Right renal cortex interstitium (tissue), 3 donors: ENCODE data around the gene FSCN2. TPM values are rescaled to one million over a fixed set of nuclear protein-coding genes. Genes with fewer than 3 reads are reported as not detected.

ENCODE experiments used
- DNase-seq, 3 donors: peaks; one replicate each; pipeline ENCODE4 v3.0.0-alpha.2; 2013; ENCODE audit warnings: low read depth in 3 of 3, low spot score in 2 of 3
- polyA plus RNA-seq, 3 donors: library from polyadenylated mRNA; unstranded; fragments of 120-200 nt; gene quantifications; one replicate each; pipeline ENCODE4 v1.2.1, GENCODE V29; 2013; ENCODE audit not compliant: insufficient read length in 3 of 3

Gene FSCN2
- polyA plus RNA-seq, 3 donors, result 1.00 to 1.2 (median 1.1) TPM

GRCh38 chr17:81489998-81490992, 37.9 kb upstream of the FSCN2 start:
- DNase-seq, result no peak

GRCh38 chr17:81491181-81491581, 37.0 kb upstream of the FSCN2 start:
- DNase-seq, result no peak

- no peak for DNase-seq
These were observed 36.4 kb upstream of the FSCN2 start for GRCh38 chr17:81491761-81492160.

DNA sequence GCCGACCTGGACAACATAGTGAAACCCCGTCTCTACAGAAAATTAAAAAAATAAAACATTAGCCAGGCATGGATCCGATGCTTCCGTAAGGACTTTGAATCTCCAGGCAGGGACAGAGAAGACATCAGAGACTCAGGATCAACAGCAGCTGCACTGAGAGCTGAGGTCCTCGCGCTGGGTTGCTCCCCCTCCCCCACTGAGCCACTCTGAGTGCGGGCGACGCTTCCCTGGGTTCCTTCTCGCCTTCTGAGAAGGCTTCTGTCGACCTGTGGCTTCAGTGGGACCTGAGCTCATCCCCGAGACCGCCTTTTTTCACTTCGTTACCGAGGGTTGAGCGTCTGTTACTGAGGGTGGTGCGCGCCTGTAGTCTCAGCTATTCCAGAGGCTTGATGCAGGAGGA, 36.0 kb upstream of the FSCN2 start:
- no peak for DNase-seq

DNA sequence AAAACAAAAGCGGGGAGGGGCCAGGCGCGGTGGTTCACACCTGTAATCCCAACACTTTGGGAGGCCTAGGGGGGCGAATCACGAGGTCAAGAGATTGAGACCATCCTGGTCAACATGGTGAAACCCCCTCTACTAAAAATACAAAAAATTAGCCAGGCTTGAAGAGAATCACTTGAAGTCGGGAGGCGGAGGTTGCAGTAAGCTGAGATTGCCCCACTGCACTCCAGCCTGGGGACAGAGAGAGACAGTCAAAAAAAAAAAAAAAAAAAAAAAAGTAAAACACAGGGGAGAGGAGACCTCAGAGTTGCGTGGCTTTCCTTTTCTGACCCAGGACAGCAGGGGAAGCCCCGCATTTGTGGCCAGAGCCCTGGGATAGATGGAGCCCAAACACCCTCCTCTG, 35.5 kb upstream of the FSCN2 start:
- DNase-seq, result no peak

DNA sequence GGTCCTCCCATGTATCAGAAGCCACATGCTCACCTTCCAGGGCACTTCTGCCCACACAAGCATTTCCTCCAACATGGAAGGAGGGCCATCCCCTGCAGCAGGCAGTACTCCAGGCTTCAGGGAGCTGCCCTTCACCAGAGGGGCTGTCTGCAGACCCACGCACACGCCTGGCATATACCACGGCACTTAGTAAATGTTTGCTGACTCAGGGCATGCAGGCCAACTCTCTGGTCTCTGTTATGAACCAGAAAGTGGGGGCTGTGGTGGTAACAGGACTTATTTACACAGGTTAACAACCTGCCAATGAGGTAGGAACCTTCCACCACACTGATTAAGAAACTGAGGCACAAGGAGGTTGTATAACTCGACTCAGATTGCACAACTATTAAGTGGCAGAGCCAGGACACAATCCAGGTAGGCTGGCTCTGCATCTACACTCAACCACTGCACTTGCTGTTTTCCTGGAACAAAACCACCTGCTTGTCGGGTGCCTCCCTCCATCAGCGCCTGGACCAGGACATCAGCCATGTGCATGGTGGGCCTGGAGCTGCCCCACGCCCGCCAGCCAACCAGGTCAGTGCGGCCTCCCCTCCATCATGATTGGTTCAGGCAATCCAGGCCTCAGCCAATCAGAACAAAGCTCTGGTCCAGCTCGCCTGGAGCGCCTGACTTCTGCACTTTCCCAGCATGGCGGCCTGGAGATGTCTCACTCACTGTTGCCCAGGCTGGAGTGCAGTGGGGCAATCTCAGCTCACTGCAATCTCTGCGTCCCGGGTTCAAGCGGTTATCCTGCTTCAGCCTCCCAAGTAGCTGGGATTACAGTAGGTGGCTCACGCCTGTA, 34.8 kb upstream of the FSCN2 start:
- no peak for DNase-seq

DNA sequence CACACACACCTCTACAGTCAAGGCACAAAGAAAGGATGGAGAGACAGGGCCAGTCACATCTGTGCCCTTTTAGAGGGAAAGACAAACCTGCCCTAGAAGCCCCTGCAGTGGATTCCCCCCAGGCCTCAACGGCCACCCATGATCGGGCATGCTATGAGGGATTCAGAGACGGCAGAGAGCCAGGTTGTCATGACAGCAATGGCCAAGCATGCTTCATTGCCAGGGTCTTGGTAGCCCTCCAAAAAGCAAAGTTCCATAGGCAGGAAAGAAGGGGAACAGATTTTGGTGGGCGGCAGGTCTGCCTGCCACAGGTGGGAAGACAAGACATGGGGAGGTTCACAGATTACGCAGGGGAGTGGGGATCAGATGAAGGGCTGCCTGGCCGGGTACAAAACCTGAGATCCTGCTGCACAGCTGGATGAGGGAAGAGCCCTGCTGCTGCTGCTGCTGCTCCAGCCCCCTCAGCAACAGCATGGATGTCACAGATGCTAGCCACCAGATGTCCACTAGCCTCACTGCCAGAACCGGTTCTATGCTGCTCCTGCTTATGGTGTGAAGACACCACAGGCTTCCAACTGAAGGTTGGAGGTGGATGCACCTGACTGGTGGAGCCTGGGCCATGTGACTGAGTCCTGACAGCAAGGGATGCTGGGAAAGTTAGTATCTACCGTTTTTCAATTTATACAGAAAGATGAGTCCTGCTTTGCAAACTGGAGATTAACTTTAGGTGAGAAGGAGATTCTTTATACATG, 33.4 kb upstream of the FSCN2 start:
- no peak for DNase-seq

DNA sequence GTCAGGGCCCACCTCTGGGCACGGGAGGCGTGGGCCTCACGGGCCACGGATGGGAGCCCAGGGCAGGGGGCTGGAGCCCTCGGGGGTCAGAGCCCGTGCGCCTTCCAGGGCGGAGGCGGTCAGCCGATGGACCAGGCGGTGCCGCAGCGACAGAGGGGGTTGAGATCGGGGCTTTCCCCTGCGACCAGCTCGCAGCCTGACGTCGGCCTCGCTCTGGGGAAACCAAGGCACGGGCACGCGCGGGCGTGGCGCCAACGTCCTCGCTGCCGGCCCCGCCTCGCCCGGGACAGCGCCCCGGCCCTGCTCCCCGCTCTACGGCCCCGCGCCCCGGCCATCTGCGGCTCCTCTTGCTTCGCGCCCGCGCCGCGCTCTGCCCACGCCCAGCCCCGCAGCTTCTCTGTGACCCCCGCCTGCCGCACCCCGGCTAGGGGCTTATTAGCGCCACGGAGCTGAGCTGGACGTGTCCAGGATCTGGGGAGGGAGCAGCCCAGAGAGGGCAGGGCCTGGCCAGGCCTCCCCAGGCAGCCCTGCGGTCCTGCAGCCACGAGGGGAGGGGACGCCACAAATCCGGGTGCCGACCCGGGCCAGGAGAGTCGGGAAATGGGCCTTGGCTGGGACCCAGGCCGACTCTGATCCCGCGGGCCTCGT, 29.1 kb upstream of the FSCN2 start:
- DNase-seq, result no peak

GRCh38 chr17:81499601-81499970, 28.6 kb upstream of the FSCN2 start:
- DNase-seq, result no peak

GRCh38 chr17:81500047-81500446, 28.1 kb upstream of the FSCN2 start:
- DNase-seq, result no peak

DNA sequence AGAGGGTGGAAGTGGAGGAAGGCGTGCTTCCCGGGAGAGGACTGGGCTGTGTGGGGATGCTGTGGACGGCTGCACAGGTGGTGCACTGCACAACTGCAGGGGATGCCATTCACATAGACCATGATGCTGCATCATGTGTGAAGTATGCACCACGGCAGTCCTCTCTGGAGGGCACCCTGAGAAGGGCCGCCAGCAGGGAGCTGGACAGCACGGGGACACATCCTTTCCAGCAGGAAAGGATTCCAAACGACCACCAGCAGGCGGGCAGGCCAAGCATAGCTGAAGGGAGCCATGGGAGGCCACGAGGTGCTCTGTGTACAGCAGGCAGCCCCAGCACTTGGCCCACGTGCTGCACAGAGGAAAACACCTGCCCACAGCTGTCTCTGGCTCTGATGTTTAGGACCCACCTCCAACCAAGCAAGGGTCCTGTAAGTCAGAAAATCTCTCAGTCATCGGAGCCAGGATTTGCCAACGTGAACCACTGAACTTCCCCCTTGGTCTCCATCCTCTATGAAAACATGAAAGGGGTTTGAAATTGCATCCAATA, 25.6 kb upstream of the FSCN2 start:
- DNase-seq, result no peak

GRCh38 chr17:81503619-81504018, 24.6 kb upstream of the FSCN2 start:
- no peak for DNase-seq

GRCh38 chr17:81508639-81509206, 19.5 kb upstream of the FSCN2 start:
- no peak for DNase-seq

DNA sequence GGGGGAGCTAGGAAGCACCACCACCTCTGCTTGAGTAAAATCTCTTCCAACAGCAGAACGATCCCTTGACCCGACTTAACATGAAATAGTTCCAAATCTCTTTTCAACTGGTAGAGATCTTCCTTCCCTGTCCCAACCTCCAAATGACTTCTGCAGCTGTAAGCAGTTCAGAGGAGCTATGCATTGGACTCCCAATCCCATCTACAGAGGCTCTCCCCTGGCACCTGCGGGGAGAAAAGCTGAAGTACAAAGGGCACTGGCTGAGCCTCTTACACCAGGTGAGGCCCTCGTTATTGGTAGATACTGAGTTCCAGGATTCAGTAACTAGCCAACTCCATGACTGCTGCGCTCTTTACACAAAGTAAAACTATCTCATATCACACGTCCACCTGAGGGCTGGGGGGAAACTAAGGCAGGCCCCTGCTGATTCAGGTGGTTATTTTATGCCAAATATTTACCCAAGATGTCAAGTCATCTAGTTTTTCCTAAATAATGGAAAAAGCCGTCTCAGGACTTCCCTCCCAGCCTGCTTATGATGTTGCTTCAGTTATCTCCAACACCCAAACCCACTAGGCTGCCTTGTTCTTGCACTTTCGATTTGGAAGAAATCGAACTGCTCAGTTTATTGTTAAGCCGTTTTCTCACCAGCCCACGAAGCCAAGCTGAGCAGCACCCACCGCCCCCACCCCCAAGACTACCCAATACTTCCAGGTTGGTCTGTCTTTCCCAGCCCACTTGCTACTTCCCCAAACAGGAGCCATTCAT, 18.8 kb upstream of the FSCN2 start:
- no peak for DNase-seq

DNA sequence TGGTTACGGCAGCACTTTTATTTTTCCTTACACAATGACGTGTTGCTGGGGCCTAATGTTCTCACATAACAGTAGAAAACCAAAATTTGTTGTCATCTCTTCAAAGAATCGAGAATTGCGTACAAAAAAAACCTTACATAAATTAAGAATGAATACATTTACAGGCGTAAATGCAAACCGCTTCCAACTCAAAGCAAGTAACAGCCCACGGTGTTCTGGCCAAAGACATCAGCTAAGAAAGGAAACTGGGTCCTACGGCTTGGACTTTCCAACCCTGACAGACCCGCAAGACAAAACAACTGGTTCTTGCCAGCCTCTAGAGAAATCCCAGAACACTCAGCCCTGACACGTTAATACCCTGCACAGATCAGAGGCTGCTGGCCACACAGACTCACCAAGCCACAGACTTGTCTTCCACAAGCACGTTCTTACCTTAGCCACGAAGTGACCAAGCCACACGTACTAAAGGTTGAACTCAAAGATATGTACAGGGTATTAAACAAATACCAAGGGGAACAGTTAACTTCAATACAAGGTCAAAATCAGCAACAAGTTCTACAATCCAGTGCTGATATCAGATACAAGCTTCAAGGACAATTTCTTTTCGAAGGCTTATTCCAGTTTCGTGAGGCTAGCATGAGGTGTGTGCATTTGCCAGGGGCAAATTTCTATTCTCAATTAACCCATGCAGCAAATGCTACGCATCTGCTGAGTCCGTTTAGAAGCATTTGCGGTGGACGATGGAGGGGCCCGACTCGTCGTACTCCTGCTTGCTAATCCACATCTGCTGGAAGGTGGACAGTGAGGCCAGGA, 18.0 kb upstream of the FSCN2 start:
- no peak for DNase-seq

DNA sequence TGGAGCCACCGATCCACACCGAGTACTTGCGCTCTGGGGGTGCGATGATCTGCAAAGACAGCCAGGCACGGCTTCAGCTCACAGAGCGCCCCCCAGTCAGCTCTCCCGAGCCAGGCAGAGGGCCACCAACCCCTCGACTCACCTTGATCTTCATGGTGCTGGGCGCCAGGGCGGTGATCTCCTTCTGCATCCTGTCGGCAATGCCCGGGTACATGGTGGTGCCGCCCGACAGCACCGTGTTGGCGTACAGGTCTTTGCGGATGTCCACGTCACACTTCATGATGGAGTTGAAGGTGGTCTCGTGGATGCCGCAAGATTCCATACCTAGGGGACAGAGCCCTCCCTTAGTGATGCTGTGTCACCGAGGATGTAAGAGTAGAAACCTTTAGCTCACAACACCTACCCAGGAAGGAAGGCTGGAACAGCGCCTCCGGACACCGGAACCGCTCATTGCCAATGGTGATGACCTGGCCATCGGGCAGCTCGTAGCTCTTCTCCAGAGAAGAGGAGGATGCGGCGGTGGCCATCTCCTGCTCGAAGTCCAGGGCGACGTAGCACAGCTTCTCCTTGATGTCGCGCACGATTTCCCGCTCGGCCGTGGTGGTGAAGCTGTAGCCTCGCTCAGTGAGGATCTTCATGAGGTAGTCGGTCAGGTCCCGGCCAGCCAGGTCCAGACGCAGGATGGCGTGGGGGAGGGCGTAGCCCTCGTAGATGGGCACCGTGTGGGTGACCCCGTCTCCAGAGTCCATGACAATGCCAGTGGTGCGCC, 17.2 kb upstream of the FSCN2 start:
- DNase-seq, result no peak

GRCh38 chr17:81511554-81511803, 16.7 kb upstream of the FSCN2 start:
- DNase-seq, result no peak
